ENCODE results near the gene NFIX. TPM values are rescaled to one million over a fixed set of nuclear protein-coding genes. Genes with fewer than 3 reads are reported as not detected.

The NFIX gene
- total and polyA plus RNA-seq, 2 of the 13 experiments (the other 11 are each of a cell fraction or from before 2014, with no cell fraction given), result 3.4 to 5.4 TPM

- no peak for TF ChIP-seq NR2F6 (IDR thresholded peaks at IDR 0.05)
- TF ChIP-seq NR2F6 (CRISPR knock-in tag; IDR thresholded peaks at IDR 0.05), result no peak
- WGBS (ENCODE audit: low lambda C conversion rate), result 98% methylated on average over 7 of the region's 12 CpGs
- no peak overlapping the region for H3K27ac ChIP-seq (ENCODE audit: extremely low read length, insufficient read depth, low read length)
- no peak for FAIRE-seq
- CTCF ChIA-PET (ENCODE audit: low intra/inter-chr PET ratio, low total read pairs), result no interaction called here
- H3K79me2 ChIP-seq (ENCODE audit: insufficient read depth, low read length), result no peaks in the 10 kb centered on the region
- H2AFZ ChIP-seq (ENCODE audit: low read length), result no peak overlapping the region
- H3K4me1 ChIP-seq (ENCODE audit: insufficient read depth, low read length), result peaks cover 14% of the 10 kb centered on the region
- POLR2A ChIA-PET, result no interaction called here
- peaks cover 5 to 28% of the 10 kb centered on the region in 2 experiments; a peak in 4 of 5 replicates for H3K36me3 ChIP-seq (replicated peaks in 1 of 2; ENCODE audit: control insufficient read depth in 1 of 2, insufficient read depth in 2 of 2, low read length in 2 of 2)
- H3K4me2 ChIP-seq (ENCODE audit: low read depth, low read length), result no peak overlapping the region
- no peak overlapping the region for H3K9ac ChIP-seq (ENCODE audit: insufficient read depth, low read depth, low read length)
- in situ Hi-C loops (cut with HindIII; ENCODE audit: extremely low pct_ligation_motif_present, low pct_unique_long_range_greater_than_20kb) (no loop called here), intact Hi-C loops (cut with micrococcal nuclease; ENCODE audit: unreplicated experiment) (no loop called here)
- no peaks in the 10 kb centered on the region for H4K20me1 ChIP-seq (ENCODE audit: insufficient read depth, low read length)
- no peaks in the 10 kb centered on the region for H3K27me3 ChIP-seq (ENCODE audit: control insufficient read depth in 1 of 2, insufficient read depth in 2 of 2, low read length in 2 of 2)
- H3K4me3 ChIP-seq (replicated peaks in 1 of 3; ENCODE audit: insufficient read depth in 1 of 3, low read depth in 2 of 3, low read length in 3 of 3), result no peak overlapping the region
- ATAC-seq, result no peak
- no TSS peak for BruUV-seq (replicated peaks)
- no peak for DNase-seq (ENCODE audit: low spot score)
- no peaks in the 10 kb centered on the region for H3K9me3 ChIP-seq (ENCODE audit: low read length)
Observed at GRCh38 chr19:13087295-13087694, 92.0 kb downstream of the NFIX start.

- ChIA-PET POLR2A (no interaction called here), CTCF (ENCODE audit: low intra/inter-chr PET ratio, low total read pairs) (interaction anchor here (1.2 kb wide), 1 partner anchor 103 kb away, joined by 3 read pairs; no protein-coding TSS in a partner anchor)
- Histone ChIP-seq H4K20me1 (ENCODE audit: insufficient read depth, low read length) (no peaks in the 10 kb centered on the region; the same call in 1 of the 2 replicates), H3K4me3 (replicated peaks in 1 of 3; ENCODE audit: insufficient read depth in 1 of 3, low read depth in 2 of 3, low read length in 3 of 3) (no peak overlapping the region), H3K79me2 (ENCODE audit: insufficient read depth, low read length) (no peaks in the 10 kb centered on the region), H3K9ac (ENCODE audit: insufficient read depth, low read depth, low read length) (no peak overlapping the region), H2AFZ (ENCODE audit: low read length) (no peak overlapping the region), H3K4me1 (ENCODE audit: insufficient read depth, low read length) (peaks cover 19% of the 10 kb centered on the region), H3K4me2 (ENCODE audit: low read depth, low read length) (no peak overlapping the region), H3K36me3 (replicated peaks in 1 of 2; ENCODE audit: control insufficient read depth in 1 of 2, insufficient read depth in 2 of 2, low read length in 2 of 2) (peaks cover 5 to 27% of the 10 kb centered on the region in 2 experiments; a peak in 4 of 5 replicates), H3K9me3 (ENCODE audit: low read length) (no peaks in the 10 kb centered on the region), H3K27me3 (ENCODE audit: control insufficient read depth in 1 of 2, insufficient read depth in 2 of 2, low read length in 2 of 2) (no peaks in the 10 kb centered on the region), H3K27ac (ENCODE audit: extremely low read length, insufficient read depth, low read length) (no peak overlapping the region)
- in situ Hi-C loops (cut with HindIII; ENCODE audit: extremely low pct_ligation_motif_present, low pct_unique_long_range_greater_than_20kb) (no loop called here), intact Hi-C loops (cut with micrococcal nuclease; ENCODE audit: unreplicated experiment) (no loop called here)
- no peak for DNase-seq (ENCODE audit: low spot score)
- no TSS peak for BruUV-seq (replicated peaks)
- no peak for ATAC-seq
- 97% methylated on average over 35 of the region's 37 CpGs for WGBS (ENCODE audit: low lambda C conversion rate)
- FAIRE-seq, result no peak
- TF ChIP-seq NR2F2 (IDR thresholded peaks at IDR 0.05; ENCODE audit: borderline replicate concordance, low read depth) (no peak), ELF3 (CRISPR knock-in tag; IDR thresholded peaks at IDR 0.05) (no peak), RBM22 (optimal IDR thresholded peaks at IDR 0.05; ENCODE audit: low read length) (no peak), NAIF1 (CRISPR knock-in tag; IDR thresholded peaks at IDR 0.05; ENCODE audit: borderline replicate concordance) (no peak), ZNF546 (CRISPR knock-in tag; conservative IDR thresholded peaks at IDR 0.05) (no peak), ZNF7 (CRISPR knock-in tag; IDR thresholded peaks at IDR 0.05) (no peak), ELF4 (CRISPR knock-in tag; IDR thresholded peaks at IDR 0.05; ENCODE audit: borderline replicate concordance) (no peak), MEF2D (CRISPR knock-in tag; IDR thresholded peaks at IDR 0.05) (no peak), NFE2 (CRISPR knock-in tag; IDR thresholded peaks at IDR 0.05) (no peak), KAT7 (CRISPR knock-in tag; IDR thresholded peaks at IDR 0.05; ENCODE audit: borderline replicate concordance) (no peak), CREB3 (CRISPR knock-in tag; IDR thresholded peaks at IDR 0.05) (no peak), ZNF33B (CRISPR knock-in tag; IDR thresholded peaks at IDR 0.05) (no peak), ZNF687 (CRISPR knock-in tag; IDR thresholded peaks at IDR 0.05) (no peak)
Observed at GRCh38 chr19:13087795-13088537, 92.7 kb downstream of the NFIX start.
